GM23338 (cell line): ENCODE data around the gene SRPK2.

ENCODE experiments used
- CREB1 ChIP-seq: fragments of 250-450 bp; sonication (Bioruptor Pico); IDR thresholded peaks from 2 replicates; pipeline ENCODE4 v1.5.0; 2020; ENCODE audit warnings: low read depth, mild to moderate bottlenecking, moderate library complexity
- CTCF ChIP-seq, 2 experiments: fragments of 200-600 bp in 1 of 2; sonication (generic) in 1 of 2; conservative IDR thresholded peaks; 2 replicates each; pipeline versions ENCODE4 v1.5.1 to v1.6.1; 2016 to 2017; ENCODE audit warnings: antibody characterized with exemption in 2 of 2, low read depth in 2 of 2, mild to moderate bottlenecking in 2 of 2, moderate library complexity in 1 of 2
- EZH2 ChIP-seq: fragments of 200-600 bp; sonication (generic); IDR thresholded peaks from one replicate; pipeline ENCODE4 v1.8.0; 2017; ENCODE audit warnings: antibody characterized with exemption, mild to moderate bottlenecking, low read depth; ENCODE audit not compliant: unreplicated experiment
- EZH2phosphoT487 ChIP-seq: fragments of 200-600 bp; sonication (generic); IDR thresholded peaks from one replicate; pipeline ENCODE4 v1.8.1; 2018; ENCODE audit warnings: antibody characterized with exemption; ENCODE audit not compliant: unreplicated experiment
- POLR2AphosphoS5 ChIP-seq: IDR thresholded peaks from 2 replicates; pipeline ENCODE4 v1.6.1; 2016; ENCODE audit warnings: antibody characterized with exemption, low read depth

- TF ChIP-seq CTCF (conservative IDR thresholded peaks at IDR 0.05; ENCODE audit: low read depth in 2 of 2) (no peak), POLR2AphosphoS5 (no peak), EZH2phosphoT487 (no peak), EZH2 (no peak), CREB1 (no peak)
Observed at GRCh38 chr7:105316578-105317344, 72.0 kb downstream of the SRPK2 start.
